Upper lobe of left lung (tissue), 6 donors: ENCODE results near the gene ANKS1B. TPM values are rescaled to one million over a fixed set of nuclear protein-coding genes. Genes with fewer than 3 reads are reported as not detected.

Experiments
- ATAC-seq, 2 donors: fragments of 200-7000 bp; cut with Tn5 transposase; one replicate each; pipeline ENCODE4 v1.9.1; 2022; ENCODE audit warnings: mild to moderate bottlenecking in 2 of 2, moderate library complexity in 2 of 2; ENCODE audit not compliant: low FRiP score in 2 of 2
- DNase-seq, 2 donors: peaks; one replicate each; pipeline ENCODE4 v3.0.0-alpha.2; 2019 to 2020
- H3K27ac ChIP-seq, 4 donors: fragments of 200-600 bp; sonication (generic); one replicate each; pipeline ENCODE4 v1.5.1; 2016 to 2019
- H3K27me3 ChIP-seq, 4 donors: fragments of 200-600 bp; sonication (generic); one replicate each; pipeline ENCODE4 v1.5.1; 2017 to 2019
- H3K36me3 ChIP-seq, 4 donors: fragments of 200-600 bp; sonication (generic); one replicate each; pipeline ENCODE4 v1.5.1; 2016 to 2019
- H3K4me1 ChIP-seq, 4 donors: fragments of 200-600 bp; sonication (generic); one replicate each; pipeline ENCODE4 v1.5.1; 2018 to 2019
- H3K4me3 ChIP-seq, 4 donors: fragments of 200-600 bp; sonication (generic); one replicate each; pipeline ENCODE4 v1.5.1; 2017 to 2019; ENCODE audit warnings: mild to moderate bottlenecking in 2 of 4, moderate library complexity in 1 of 4
- H3K9me3 ChIP-seq, 4 donors: fragments of 200-600 bp; sonication (generic); one replicate each; pipeline ENCODE4 v1.5.1; 2018 to 2019
- EP300 ChIP-seq, 4 donors: sonication (generic); formaldehyde crosslinking; IDR thresholded peaks; one replicate each; pipeline ENCODE4 v1.5.1; 2017; ENCODE audit warnings: antibody characterized with exemption in 4 of 4, control low read depth in 2 of 4
- POLR2A ChIP-seq, 4 donors: fragments of 450-650 bp; IDR thresholded peaks; one replicate each; pipeline ENCODE4 v1.5.1; 2016 to 2017; ENCODE audit warnings: antibody characterized with exemption in 4 of 4, mild to moderate bottlenecking in 2 of 4
- POLR2AphosphoS5 ChIP-seq, 2 donors: sonication (generic); formaldehyde crosslinking; IDR thresholded peaks; one replicate each; pipeline ENCODE4 v1.5.1; 2017; ENCODE audit warnings: antibody characterized with exemption in 2 of 2
- WGBS, 2 donors: methylation state at CpG; one replicate each; pipeline ENCODE4 v1.1.5; 2017 to 2018; 5-methylcytosine and 5-hydroxymethylcytosine counted together
- small RNA-seq, 4 donors: library from RNA; depleted of rRNA; stranded (forward); fragments of <200 nt; gene quantifications; one replicate each; pipeline ENCODE3, GENCODE V24; 2016
- total RNA-seq, 6 donors: library from RNA; depleted of rRNA in 4 of 6; stranded (reverse); fragments of >200 nt in 4 of 6; gene quantifications; one replicate each; pipeline versions ENCODE4 v1.1.0 to v1.2.1, GENCODE V29; 2016 to 2021
- TF ChIP-seq, protein P1 (sequence below), 6 experiments: fragments of 450-650 bp in 4 of 6; fragments of 200-600 bp in 2 of 6; sonication (generic) in 2 of 6; IDR thresholded peaks; one replicate each; pipeline ENCODE4 v1.5.1; 2016 to 2019; ENCODE audit warnings: antibody characterized with exemption in 6 of 6
- donor health status: DM: no; HTN: no; CAD: no; lungs with moderate emphysema.
- donor health status: DM: no; HTN: yes; CAD: no; lungs with severe emphysema.

The ANKS1B gene
- total RNA-seq, 6 donors from 2014 or later, result 5.1 to 23.7 (median 7.2) TPM

GRCh38 chr12:98691351-98691750 is 1293.4 kb downstream of the ANKS1B start:
- DNase-seq (no peak), ATAC-seq (no peak)
- peaks cover 3 to 53% (median 9%) of the 10 kb centered on the region in 4 donors for H3K36me3 ChIP-seq
- no peaks in the 10 kb centered on the region for H3K9me3 ChIP-seq
- peaks cover 0 to 5% (median 0%) of the 10 kb centered on the region in 4 donors for H3K4me1 ChIP-seq
- TF ChIP-seq POLR2A (IDR thresholded peaks at IDR 0.05) (no peak), POLR2AphosphoS5 (IDR thresholded peaks at IDR 0.05) (no peak), EP300 (IDR thresholded peaks at IDR 0.05) (no peak)
- TF ChIP-seq, protein P1, sequence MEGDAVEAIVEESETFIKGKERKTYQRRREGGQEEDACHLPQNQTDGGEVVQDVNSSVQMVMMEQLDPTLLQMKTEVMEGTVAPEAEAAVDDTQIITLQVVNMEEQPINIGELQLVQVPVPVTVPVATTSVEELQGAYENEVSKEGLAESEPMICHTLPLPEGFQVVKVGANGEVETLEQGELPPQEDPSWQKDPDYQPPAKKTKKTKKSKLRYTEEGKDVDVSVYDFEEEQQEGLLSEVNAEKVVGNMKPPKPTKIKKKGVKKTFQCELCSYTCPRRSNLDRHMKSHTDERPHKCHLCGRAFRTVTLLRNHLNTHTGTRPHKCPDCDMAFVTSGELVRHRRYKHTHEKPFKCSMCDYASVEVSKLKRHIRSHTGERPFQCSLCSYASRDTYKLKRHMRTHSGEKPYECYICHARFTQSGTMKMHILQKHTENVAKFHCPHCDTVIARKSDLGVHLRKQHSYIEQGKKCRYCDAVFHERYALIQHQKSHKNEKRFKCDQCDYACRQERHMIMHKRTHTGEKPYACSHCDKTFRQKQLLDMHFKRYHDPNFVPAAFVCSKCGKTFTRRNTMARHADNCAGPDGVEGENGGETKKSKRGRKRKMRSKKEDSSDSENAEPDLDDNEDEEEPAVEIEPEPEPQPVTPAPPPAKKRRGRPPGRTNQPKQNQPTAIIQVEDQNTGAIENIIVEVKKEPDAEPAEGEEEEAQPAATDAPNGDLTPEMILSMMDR (IDR thresholded peaks at IDR 0.05), result no peak
- H3K4me3 ChIP-seq, result no peak overlapping the region
- H3K27me3 ChIP-seq, result no peaks in the 10 kb centered on the region
- no peak overlapping the region for H3K27ac ChIP-seq

DNA sequence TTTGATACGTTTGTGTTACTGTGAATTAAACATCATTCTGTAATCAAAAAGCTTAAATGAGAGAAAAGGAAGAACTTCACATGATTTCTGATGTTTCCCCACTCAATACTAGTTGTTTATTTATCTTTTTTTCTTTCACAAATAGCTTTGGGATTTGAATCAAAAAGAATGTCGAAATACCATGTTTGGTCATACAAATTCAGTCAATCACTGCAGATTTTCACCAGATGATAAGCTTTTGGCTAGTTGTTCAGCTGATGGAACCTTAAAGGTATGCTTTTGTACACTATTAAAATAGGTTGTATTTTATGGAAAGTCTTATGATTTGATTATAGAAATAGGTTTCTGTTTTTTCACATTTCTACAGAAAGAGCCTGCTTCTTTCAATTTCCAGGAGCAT is 1298.1 kb downstream of the ANKS1B start:
- peaks cover 0 to 4% (median 0%) of the 10 kb centered on the region in 4 donors for H3K4me1 ChIP-seq
- DNase-seq (no peak), ATAC-seq (no peak)
- no peak overlapping the region for H3K27ac ChIP-seq
- H3K27me3 ChIP-seq, result no peaks in the 10 kb centered on the region
- no peaks in the 10 kb centered on the region for H3K9me3 ChIP-seq
- H3K4me3 ChIP-seq, result no peak overlapping the region
- 84 to 85% methylated on average over 2 of the region's 2 CpGs for WGBS, 2 donors
- TF ChIP-seq, protein P1 (IDR thresholded peaks at IDR 0.05), result no peak
- no peak for TF ChIP-seq POLR2AphosphoS5 (IDR thresholded peaks at IDR 0.05)
- no peak for TF ChIP-seq EP300 (IDR thresholded peaks at IDR 0.05)
- no peak for TF ChIP-seq POLR2A (IDR thresholded peaks at IDR 0.05)
- peaks cover 21 to 86% (median 40%) of the 10 kb centered on the region in 4 donors for H3K36me3 ChIP-seq

Small RNA genes within 50 kb of the gene (small RNA-seq; reads per million reads assigned to genes)
- 0 to 0.55 (median 0) reads per million in 4 donors for gene RNA5SP366

Other genes starting within 250 kb of the ANKS1B start
- 10 to 100 TPM; 12.8 to 37.5 (median 28.7) TPM for gene BLTP3B, start 157.9 kb upstream of the ANKS1B start, total RNA-seq
- 10 to 100 TPM in 4 of 6 donors, 1 to 10 TPM in 2; 3.6 to 27.7 (median 16.3) TPM for gene ACTR6, start 215.9 kb upstream of the ANKS1B start, total RNA-seq